HepG2 (cell line): ENCODE data around the gene GGA1. TPM values are rescaled to one million over a fixed set of nuclear protein-coding genes. Genes with fewer than 3 reads are reported as not detected.
A peak's percentile ranks its signal among the peaks of the same experiment; 100 is the strongest.

Experiments used
- ATAC-seq: fragments of 200-7000 bp; cut with Tn5 transposase; 3 replicates; pipeline ENCODE4 v1.9.1; 2020; ENCODE audit warnings: mild to moderate bottlenecking, moderate library complexity
- BruUV-seq: library from RNA; stranded (reverse); fragments of 400-500 nt; replicated peaks from 2 replicates; lab custom pipeline; 2021; lab: Mats Ljungman, UMichigan
- CTCF ChIA-PET: fragments of 300-600 bp; formaldehyde crosslinking; extraction: SDS; loops from one replicate; lab custom pipeline; 2021; ENCODE audit warnings: low total read pairs, inconsistent platforms, low intra/inter-chr PET ratio; lab: Yijun Ruan, JAX
- POLR2A ChIA-PET: fragments of 350-600 bp; sonication (Branson Sonifier 250); formaldehyde crosslinking; loops from one replicate; lab custom pipeline; 2020; ENCODE audit warnings: antibody characterized with exemption, inconsistent platforms; lab: Yijun Ruan, JAX
- DNase-seq: peaks from one replicate; pipeline ENCODE4 v3.0.0-alpha.2; 2015; ENCODE audit warnings: low spot score
- FAIRE-seq: peaks from 3 replicates; lab custom pipeline; 2011; peaks lifted over from hg19 to GRCh38; lab: Jason Lieb, UNC
- H2AFZ ChIP-seq: one replicate; pipeline ENCODE4 v1.6.1; 2011; ENCODE audit warnings: low read length, inconsistent platforms
- H3K27ac ChIP-seq: fragments of 300-600 bp; 3 replicates; pipeline ENCODE4 v1.8.0; 2011; ENCODE audit warnings: mixed run types, mild to moderate bottlenecking, mixed read lengths, low read length, inconsistent platforms; ENCODE audit not compliant: insufficient read depth; ENCODE audit errors: extremely low read length
- H3K27me3 ChIP-seq, 2 experiments: fragments of 200-600 bp in 1 of 2; 2 replicates in 1 of 2; 3 replicates in 1 of 2; pipeline versions ENCODE4 v1.6.0 to v1.8.0; 2011; ENCODE audit warnings: low read length in 2 of 2, mild to moderate bottlenecking in 2 of 2, moderate library complexity in 2 of 2, inconsistent platforms in 1 of 2; ENCODE audit not compliant: insufficient read depth in 2 of 2, control insufficient read depth in 1 of 2
- H3K36me3 ChIP-seq, 2 experiments: fragments of 200-600 bp in 1 of 2; replicated peaks in 1 of 2; 2 replicates in 1 of 2; 3 replicates in 1 of 2; pipeline versions ENCODE4 v1.5.1 to v1.8.0; 2011; ENCODE audit warnings: low read length in 2 of 2, inconsistent platforms in 1 of 2; ENCODE audit not compliant: insufficient read depth in 2 of 2, control insufficient read depth in 1 of 2
- H3K4me1 ChIP-seq: 2 replicates; pipeline ENCODE4 v1.5.1; 2012; ENCODE audit warnings: low read length, inconsistent platforms; ENCODE audit not compliant: insufficient read depth
- H3K4me2 ChIP-seq: 2 replicates; pipeline ENCODE4 v1.6.0; 2011; ENCODE audit warnings: low read depth, low read length, inconsistent platforms
- H3K4me3 ChIP-seq, 3 experiments: fragments of 200-600 bp in 1 of 3; sonication (generic), shearing (Covaris generic) in 1 of 3; replicated peaks in 1 of 3; 2 replicates each; pipeline ENCODE4 v1.5.1; 2011 to 2016; ENCODE audit warnings: low read length in 3 of 3, inconsistent platforms in 2 of 3, low read depth in 2 of 3, mild to moderate bottlenecking in 2 of 3, control low read depth in 1 of 3, mixed read lengths in 1 of 3; ENCODE audit not compliant: insufficient read depth in 1 of 3
- H3K79me2 ChIP-seq: one replicate; pipeline ENCODE4 v1.6.1; 2011; ENCODE audit warnings: low read length, inconsistent platforms; ENCODE audit not compliant: insufficient read depth
- H3K9ac ChIP-seq: 2 replicates; pipeline ENCODE4 v1.6.0; 2011; ENCODE audit warnings: mild to moderate bottlenecking, low read depth, low read length, inconsistent platforms; ENCODE audit not compliant: insufficient read depth
- H3K9me3 ChIP-seq: 2 replicates; pipeline ENCODE4 v1.5.1; 2012; ENCODE audit warnings: mild to moderate bottlenecking, low read length
- H4K20me1 ChIP-seq: 2 replicates; pipeline ENCODE4 v1.6.0; 2011; ENCODE audit warnings: inconsistent platforms, mild to moderate bottlenecking, low read length, moderate library complexity; ENCODE audit not compliant: insufficient read depth
- BCL6 ChIP-seq: IDR thresholded peaks from 2 replicates; pipeline ENCODE4 v1.6.1; 2016; ENCODE audit warnings: missing genetic modification reagents, missing compliant biosample characterization
- GATAD1 ChIP-seq: IDR thresholded peaks from 2 replicates; pipeline ENCODE4 v1.6.1; 2016; ENCODE audit warnings: missing genetic modification reagents, missing compliant biosample characterization
- PATZ1 ChIP-seq: sonication (generic); formaldehyde crosslinking; IDR thresholded peaks from 2 replicates; pipeline ENCODE4 v1.4.0; 2020; ENCODE audit warnings: missing genetic modification reagents
- POGK ChIP-seq: sonication (generic); formaldehyde crosslinking; conservative IDR thresholded peaks from 2 replicates; pipeline ENCODE4 v1.8.0; 2022; ENCODE audit warnings: mild to moderate bottlenecking, moderate library complexity, missing genetic modification reagents
- STAT6 ChIP-seq: sonication (generic); formaldehyde crosslinking; IDR thresholded peaks from 2 replicates; pipeline ENCODE4 v1.4.0; 2020; ENCODE audit warnings: missing genetic modification reagents, mild to moderate bottlenecking, borderline replicate concordance
- TEAD3 ChIP-seq: optimal IDR thresholded peaks from 2 replicates; pipeline ENCODE3; 2016; ENCODE audit warnings: borderline replicate concordance
- ZKSCAN1 ChIP-seq: fragments of 150-350 bp; IDR thresholded peaks from 2 replicates; pipeline ENCODE4 v1.6.1; 2014; ENCODE audit warnings: low read length
- ZNF614 ChIP-seq: IDR thresholded peaks from 2 replicates; pipeline ENCODE4 v1.6.1; 2018; ENCODE audit warnings: missing biosample characterization, missing genetic modification reagents, inconsistent platforms, borderline replicate concordance
- WGBS: methylation state at CpG from one replicate; pipeline ENCODE4 v1.1.6; 2017; ENCODE audit warnings: low lambda C conversion rate; 5-methylcytosine and 5-hydroxymethylcytosine counted together
- in situ Hi-C: cut with HindIII; loops from 2 replicates; pipeline ENCODE4 v1.10.0; 2017; ENCODE audit warnings: low pct_unique_long_range_greater_than_20kb; ENCODE audit not compliant: extremely low pct_ligation_motif_present
- intact Hi-C: fragments of 100-400 bp; cut with micrococcal nuclease; formaldehyde crosslinking; loops from one replicate; pipeline ENCODE4 v1.10.0; 2022; ENCODE audit not compliant: unreplicated experiment
- polyA plus RNA-seq, 8 experiments: library from polyadenylated mRNA; depleted of rRNA in 3 of 8; stranded (reverse) in 7 of 8; unstranded in 1 of 8; fragments of >200 nt; fragmentation: Illumina TruSeq in 4 of 8; extraction: Trizol in 4 of 8; gene quantifications; 2 replicates each; pipeline versions ENCODE4 v1.2.1 to v1.2.3, GENCODE V29; 2011 to 2016; ENCODE audit warnings: low read depth in 4 of 8, missing spikeins in 1 of 8, mixed read lengths in 1 of 8; ENCODE audit not compliant: insufficient read depth in 1 of 8
- total RNA-seq, 5 experiments: library from RNA; depleted of rRNA; stranded (reverse); fragments of >200 nt; fragmentation: Illumina TruSeq; extraction: Trizol; gene quantifications; 2 replicates each; pipeline ENCODE4 v1.2.3, GENCODE V29; 2016; ENCODE audit warnings: low read depth in 1 of 5

The GGA1 gene
- total and polyA plus RNA-seq, 2 of the 13 experiments (the other 11 are each of a cell fraction or from before 2014, with no cell fraction given): 29.1 to 87.2 TPM

GRCh38 chr22:37635157-37635556, 26.5 kb downstream of the GGA1 start (continued):
- TF ChIP-seq STAT6 (CRISPR knock-in tag): no peak
- TF ChIP-seq POGK: no peak
- TF ChIP-seq, all 625 proteins: peak for 3

GRCh38 chr22:37636186-37636948, 27.7 kb downstream of the GGA1 start:
- ChIA-PET POLR2A (interaction anchor here (0.8 to 15.8 kb wide), 4 partner anchors 10 to 49 kb away, joined by 4 to 242 read pairs (median 40); partner anchors contain the start of genes GGA1 and PDXP), CTCF (no interaction called here)
- Histone ChIP-seq H3K4me3 (no peak overlapping the region), H3K27me3 (no peaks in the 10 kb centered on the region), H3K9me3 (no peaks in the 10 kb centered on the region), H2AFZ (no peak overlapping the region), H3K4me2 (no peak overlapping the region), H3K79me2 (peaks cover 10% of the 10 kb centered on the region), H3K27ac (no peak overlapping the region), H4K20me1 (0 out of 2 replicates have a peak, but pooled peaks cover 4% of the 10 kb centered on the region), H3K4me1 (peaks cover 90% of the 10 kb centered on the region), H3K9ac (no peak overlapping the region), H3K36me3 (no peaks in the 10 kb centered on the region)
- WGBS: 50% methylated on average over 2 of the region's 6 CpGs
- no TSS peak for BruUV-seq
- no peak for TF ChIP-seq ZKSCAN1
- TF ChIP-seq PATZ1: 0 out of 2 replicates have a peak, but pooled peaks have one; percentile 15
- TF ChIP-seq TEAD3 (CRISPR knock-in tag): peak; percentile 11
- peak; percentile 45; the same call in 1 of the 2 replicates for TF ChIP-seq BCL6 (CRISPR knock-in tag)
- no peak for TF ChIP-seq ZNF614 (CRISPR knock-in tag)
- TF ChIP-seq GATAD1 (CRISPR knock-in tag): no peak
- DNase-seq (no peak), FAIRE-seq (peak; percentile 18), ATAC-seq (no peak)
- intact Hi-C loops: loop anchor here (2.0 kb wide), 1 partner anchor 14 kb away; no protein-coding TSS in a partner anchor
- in situ Hi-C loops: no loop called here
